ENCODE results near the gene TREM1.
A peak's percentile ranks its signal among the peaks of the same experiment; 100 is the strongest.

Gene TREM1

DNA sequence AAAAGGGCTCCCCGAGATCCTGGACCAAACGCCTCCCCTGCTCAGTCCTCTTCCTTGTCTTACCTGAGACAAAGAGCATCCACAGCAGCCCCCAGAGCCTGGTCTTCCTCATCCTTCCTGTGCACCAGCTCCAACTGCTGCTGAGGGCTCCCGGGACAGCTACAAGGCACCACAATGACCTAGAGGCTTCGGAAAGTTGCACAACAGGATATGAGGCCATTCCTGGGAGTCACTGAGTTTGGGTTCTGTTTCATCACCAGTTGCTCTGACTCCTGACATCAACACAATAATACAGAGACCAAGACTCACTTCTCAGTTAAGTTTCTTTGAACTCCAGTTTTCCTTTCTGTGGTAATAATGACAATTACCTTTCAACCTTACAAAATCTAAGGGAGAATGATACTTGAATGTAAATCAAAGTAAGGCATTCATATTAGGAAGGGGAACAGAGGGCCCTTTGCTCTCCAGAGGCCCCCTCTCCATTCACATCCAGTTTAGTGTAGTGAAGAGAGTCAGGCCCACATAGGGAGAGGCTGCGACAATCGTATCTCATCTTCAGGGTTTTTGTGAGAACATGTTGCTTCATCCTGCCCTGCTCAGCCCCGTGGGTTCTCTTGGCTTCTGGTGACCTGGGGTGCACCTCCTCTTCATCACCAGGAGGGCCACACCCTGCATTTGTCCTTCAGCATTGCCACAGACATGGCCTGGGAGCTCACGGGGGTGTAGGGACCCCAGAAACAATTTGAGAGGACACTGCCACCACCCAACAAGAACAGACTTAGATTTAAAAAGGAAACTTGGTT, at the start of gene TREM1:
Gene TREM1 (minus strand): TSS at position 139 of the 803 bp plus-strand sequence. CDS start 27 bp downstream, at position 112.
- CTCF ChIA-PET: interaction anchor here (1.1 to 1.4 kb wide), 3 partner anchors 8 to 19 kb away, joined by 3 to 5 read pairs (median 3); no protein-coding TSS in a partner anchor
- Mint-ChIP-seq H3K36me3 (peaks cover 2% of the 10 kb centered on the region), H3K27ac (peak within 1 kb of the TSS; percentile 4)

DNA sequence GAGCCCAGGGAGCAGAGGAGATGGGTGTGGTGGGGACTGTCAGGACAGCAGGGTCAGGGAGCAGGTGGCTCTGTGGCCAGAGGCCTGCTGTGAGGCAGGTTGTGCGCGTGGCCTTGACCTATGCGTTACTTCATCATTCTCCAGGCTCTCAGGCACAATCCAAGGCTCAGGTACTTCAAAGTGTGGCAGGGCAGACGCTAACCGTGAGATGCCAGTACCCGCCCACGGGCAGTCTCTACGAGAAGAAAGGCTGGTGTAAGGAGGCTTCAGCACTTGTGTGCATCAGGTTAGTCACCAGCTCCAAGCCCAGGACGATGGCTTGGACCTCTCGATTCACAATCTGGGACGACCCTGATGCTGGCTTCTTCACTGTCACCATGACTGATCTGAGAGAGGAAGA, 49.5 kb upstream of the TREM1 start:
- H3K36me3 Mint-ChIP-seq: no peaks in the 10 kb centered on the region

More for the DNA sequence above, at the start of gene TREM1:
- Mint-ChIP-seq H3K4me3 (no peak within 1 kb of the TSS), H3K9me3 (peaks cover 3% of the 10 kb centered on the region), H3K27me3 (peaks cover 49% of the 10 kb centered on the region), H3K4me1 (peaks cover 17% of the 10 kb centered on the region)
- no peak for DNase-seq

DNA sequence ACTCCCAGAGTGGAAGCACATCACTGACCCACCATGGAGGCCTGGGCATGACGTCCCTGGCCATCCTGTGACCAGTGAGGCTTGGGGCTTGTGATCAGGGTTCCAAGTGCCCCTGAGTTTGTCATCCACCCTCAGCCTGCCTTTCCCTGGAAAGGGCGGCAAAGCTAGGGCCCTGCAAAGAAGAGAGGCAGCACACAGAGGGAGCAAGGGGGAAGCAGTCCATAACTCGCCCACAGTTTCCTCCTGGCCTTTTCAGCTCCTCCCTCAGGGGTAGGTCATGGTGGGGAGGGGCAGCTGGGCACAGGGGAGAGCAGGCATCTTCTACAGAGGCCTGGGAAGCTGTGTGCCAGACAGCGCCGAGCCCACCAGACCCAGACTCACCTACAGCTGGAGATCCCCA, 48.8 kb upstream of the TREM1 start, which contains the start of gene NCR2:
Gene NCR2 (plus strand): TSS at position 313 of the 400 bp plus-strand sequence. CDS start 269 bp downstream, outside the sequence.
- Mint-ChIP-seq H3K9me3 (no peaks in the 10 kb centered on the region), H3K27me3 (peaks cover 35% of the 10 kb centered on the region), H3K4me3 (no peak within 1 kb of the TSS), H3K36me3 (no peaks in the 10 kb centered on the region), H3K4me1 (peaks cover 32% of the 10 kb centered on the region), H3K27ac (no peak within 1 kb of the TSS)
- CTCF ChIA-PET: interaction anchor here (1.5 to 3.0 kb wide), 3 partner anchors 15 to 39 kb away, joined by 4 to 17 read pairs (median 9); no protein-coding TSS in a partner anchor
- no peak for DNase-seq

More for the DNA sequence above, 49.5 kb upstream of the TREM1 start:
- CTCF ChIA-PET: interaction anchor here (1.0 to 1.6 kb wide), 2 partner anchors 34 to 40 kb away, joined by 3 to 4 read pairs; no protein-coding TSS in a partner anchor
- peaks cover 37% of the 10 kb centered on the region for H3K27me3 Mint-ChIP-seq
- no peak overlapping the region for H3K4me3 Mint-ChIP-seq
- no peak for DNase-seq
- H3K9me3 Mint-ChIP-seq: no peaks in the 10 kb centered on the region
- H3K4me1 Mint-ChIP-seq: peaks cover 32% of the 10 kb centered on the region
- no peak overlapping the region for H3K27ac Mint-ChIP-seq

DNA sequence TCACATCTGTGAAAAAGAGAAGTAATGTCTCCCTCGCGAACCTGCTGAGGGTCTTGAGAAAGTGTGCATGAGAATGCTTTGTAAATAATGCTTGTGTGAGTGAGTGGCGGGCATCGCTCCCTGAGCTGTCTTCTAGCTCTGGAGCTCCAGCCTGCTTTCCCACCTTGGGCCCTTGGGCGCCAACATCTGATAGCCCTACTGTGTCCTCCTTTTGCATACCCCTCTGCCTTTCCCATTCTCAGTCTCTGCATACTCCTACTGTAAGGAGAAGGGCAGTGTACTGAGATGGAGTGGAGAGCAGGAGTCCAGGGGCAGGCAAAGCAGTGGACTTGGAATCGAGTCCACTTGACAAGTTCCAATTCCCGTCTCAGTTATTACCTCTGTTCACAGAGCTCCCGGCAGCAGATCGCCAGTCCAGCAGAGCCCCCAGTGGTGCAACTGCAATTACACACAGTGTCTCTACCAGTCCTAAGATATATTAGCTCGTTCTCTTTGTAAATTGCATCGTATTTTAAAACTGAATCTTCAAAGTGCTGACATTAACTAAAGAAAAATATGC, 48.1 kb upstream of the TREM1 start:
- Mint-ChIP-seq H3K27me3 (peaks cover 35% of the 10 kb centered on the region), H3K4me3 (no peak overlapping the region), H3K9me3 (no peaks in the 10 kb centered on the region), H3K36me3 (no peaks in the 10 kb centered on the region), H3K4me1 (peaks cover 32% of the 10 kb centered on the region), H3K27ac (no peak overlapping the region)
- DNase-seq: no peak
- CTCF ChIA-PET: interaction anchor here (0.8 to 3.0 kb wide), 9 partner anchors 10 to 349 kb away, joined by 3 to 17 read pairs (median 4); no protein-coding TSS in a partner anchor

DNA sequence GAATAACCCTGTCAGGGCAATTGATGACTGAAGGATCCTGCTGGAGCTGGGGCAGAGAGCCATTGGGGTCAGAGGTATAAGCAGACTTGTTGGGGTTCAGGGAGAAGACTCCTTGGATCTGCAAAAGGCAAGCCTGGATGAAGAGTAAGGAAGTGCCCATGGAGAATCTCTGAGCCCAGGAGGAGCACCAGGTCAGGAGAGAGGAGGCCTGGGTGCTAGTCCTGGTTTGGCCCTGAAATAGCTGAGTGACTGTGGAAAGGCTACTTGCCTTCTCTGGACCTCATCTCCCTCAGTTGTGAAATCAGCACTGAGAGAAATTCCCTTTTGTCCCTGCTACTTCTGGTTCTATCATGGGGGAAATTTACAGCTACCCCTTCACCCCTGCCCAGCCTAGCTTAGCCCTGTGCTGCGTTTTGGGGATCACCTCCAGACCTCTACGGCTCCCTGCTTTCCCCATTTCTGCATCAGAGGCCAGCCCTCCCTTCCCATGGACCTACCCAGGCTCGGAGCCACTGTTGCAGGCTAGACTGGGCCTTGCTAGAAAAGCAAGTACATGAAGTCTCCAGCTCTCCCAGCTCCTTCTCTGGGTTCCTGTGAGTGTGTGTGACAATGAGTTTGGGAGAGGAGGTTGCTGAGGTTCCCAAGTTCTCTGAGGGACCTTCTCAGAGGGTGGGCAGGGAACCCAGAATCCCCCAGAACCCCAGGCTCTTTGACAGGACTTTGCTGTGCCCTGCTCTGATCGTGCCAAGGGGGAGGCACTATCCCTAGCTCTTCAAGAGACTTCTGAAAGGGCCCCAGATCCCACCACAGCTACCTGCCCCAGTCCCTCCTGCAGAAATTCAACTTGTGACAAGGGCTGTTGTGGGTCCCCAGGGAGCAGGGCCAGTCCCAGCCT, 46.6 kb upstream of the TREM1 start:
- Mint-ChIP-seq H3K4me1 (peaks cover 32% of the 10 kb centered on the region), H3K27ac (peak overlapping the region; percentile 58), H3K9me3 (no peaks in the 10 kb centered on the region), H3K27me3 (peaks cover 41% of the 10 kb centered on the region), H3K4me3 (no peak overlapping the region), H3K36me3 (no peaks in the 10 kb centered on the region)
- no peak for DNase-seq
- CTCF ChIA-PET: interaction anchor here (0.6 to 3.0 kb wide), 10 partner anchors 9 to 350 kb away, joined by 3 to 17 read pairs (median 4); no protein-coding TSS in a partner anchor

DNA sequence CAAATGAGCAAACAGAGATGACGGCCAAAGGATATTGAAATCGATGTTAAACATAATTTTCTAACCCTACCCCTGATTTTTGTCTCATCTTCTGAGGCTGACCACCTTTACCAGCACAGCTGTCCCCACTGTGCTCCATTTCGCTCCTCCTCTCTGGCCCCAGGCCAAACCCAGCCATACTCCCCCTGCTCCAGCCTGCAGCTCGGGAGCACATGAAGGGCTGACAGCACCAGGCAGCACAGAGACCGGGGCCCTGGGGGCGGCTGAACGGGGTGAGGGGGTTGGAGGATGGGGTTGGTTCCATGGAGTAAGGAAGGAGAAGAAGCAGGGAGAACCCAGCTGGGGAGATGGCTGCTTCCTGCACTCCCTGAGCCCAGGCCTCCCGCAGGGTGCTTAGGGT, 45.8 kb upstream of the TREM1 start:
- H3K4me1 Mint-ChIP-seq: peaks cover 32% of the 10 kb centered on the region
- no peaks in the 10 kb centered on the region for H3K36me3 Mint-ChIP-seq
- no peak overlapping the region for H3K4me3 Mint-ChIP-seq
- no peaks in the 10 kb centered on the region for H3K9me3 Mint-ChIP-seq
- H3K27ac Mint-ChIP-seq: no peak overlapping the region
- peaks cover 41% of the 10 kb centered on the region for H3K27me3 Mint-ChIP-seq
- no peak for DNase-seq
- CTCF ChIA-PET: interaction anchor here (1.0 to 3.0 kb wide), 4 partner anchors 12 to 351 kb away, joined by 3 to 17 read pairs (median 4); no protein-coding TSS in a partner anchor

DNA sequence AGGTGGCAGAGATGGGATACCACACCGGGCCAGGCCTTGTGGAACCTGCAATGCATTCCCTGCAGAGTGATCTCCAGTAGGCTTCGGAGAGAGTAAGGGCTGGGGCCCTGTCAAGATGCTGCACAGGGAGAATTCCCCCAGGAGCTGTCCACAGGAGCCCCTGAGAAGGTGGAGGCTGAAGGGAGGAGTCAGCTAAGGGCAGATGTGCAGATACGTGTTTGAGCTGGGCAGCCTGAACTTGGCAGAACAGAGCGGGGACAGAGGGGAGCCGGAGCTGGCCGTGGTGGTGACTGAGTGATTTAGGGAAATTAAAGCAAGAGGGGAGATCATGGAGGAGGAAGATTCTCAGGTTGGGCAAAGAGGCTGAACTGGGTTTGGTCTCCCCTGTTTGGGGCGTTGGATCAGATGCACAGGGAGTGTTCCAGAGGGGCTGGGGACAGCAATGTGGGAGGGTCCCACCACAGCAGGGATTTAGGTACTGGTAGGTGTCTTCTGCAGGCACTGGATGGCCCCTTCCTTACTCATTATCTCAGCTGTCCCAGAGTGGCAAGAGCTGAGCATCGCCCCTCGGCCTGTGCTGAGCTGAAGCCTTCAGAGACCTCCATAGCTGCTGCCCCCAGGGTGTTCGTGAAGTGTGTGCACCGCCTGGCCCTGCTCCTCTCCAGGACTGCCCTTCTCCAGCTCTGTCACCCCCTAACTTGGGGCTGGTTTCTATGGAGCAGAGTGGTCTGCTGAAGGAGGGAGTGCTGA, 45.1 kb upstream of the TREM1 start:
- H3K36me3 Mint-ChIP-seq: no peaks in the 10 kb centered on the region
- no peaks in the 10 kb centered on the region for H3K9me3 Mint-ChIP-seq
- no peak overlapping the region for H3K4me3 Mint-ChIP-seq
- H3K4me1 Mint-ChIP-seq: peaks cover 32% of the 10 kb centered on the region
- CTCF ChIA-PET: interaction anchor here (1.0 kb wide), 1 partner anchor 15 kb away, joined by 3 read pairs; no protein-coding TSS in a partner anchor
- DNase-seq: no peak
- peaks cover 40% of the 10 kb centered on the region for H3K27me3 Mint-ChIP-seq
- H3K27ac Mint-ChIP-seq: no peak overlapping the region

DNA sequence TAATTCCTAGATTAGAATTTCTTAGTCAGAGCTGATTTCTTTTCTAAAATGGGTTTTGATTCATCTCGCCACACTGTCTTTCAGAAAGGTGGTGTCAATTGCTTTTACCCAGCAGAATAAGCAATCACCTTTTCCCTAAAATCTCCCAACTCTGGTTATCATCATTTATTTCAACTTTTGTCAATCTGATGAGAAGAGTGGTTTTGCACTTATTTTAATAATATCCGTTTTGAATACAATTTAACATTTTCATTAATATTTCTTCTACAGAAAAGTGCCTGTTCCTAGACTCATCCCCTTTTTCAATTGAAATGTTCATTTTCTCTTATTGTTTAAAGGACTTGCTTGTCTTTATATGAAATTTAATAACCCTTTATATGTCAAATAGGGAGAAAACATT, 40.7 kb upstream of the TREM1 start:
- Mint-ChIP-seq H3K4me3 (no peak overlapping the region), H3K4me1 (peaks cover 7% of the 10 kb centered on the region), H3K9me3 (no peaks in the 10 kb centered on the region), H3K36me3 (no peaks in the 10 kb centered on the region), H3K27ac (no peak overlapping the region), H3K27me3 (peaks cover 43% of the 10 kb centered on the region)
- CTCF ChIA-PET: no interaction called here
- no peak for DNase-seq

DNA sequence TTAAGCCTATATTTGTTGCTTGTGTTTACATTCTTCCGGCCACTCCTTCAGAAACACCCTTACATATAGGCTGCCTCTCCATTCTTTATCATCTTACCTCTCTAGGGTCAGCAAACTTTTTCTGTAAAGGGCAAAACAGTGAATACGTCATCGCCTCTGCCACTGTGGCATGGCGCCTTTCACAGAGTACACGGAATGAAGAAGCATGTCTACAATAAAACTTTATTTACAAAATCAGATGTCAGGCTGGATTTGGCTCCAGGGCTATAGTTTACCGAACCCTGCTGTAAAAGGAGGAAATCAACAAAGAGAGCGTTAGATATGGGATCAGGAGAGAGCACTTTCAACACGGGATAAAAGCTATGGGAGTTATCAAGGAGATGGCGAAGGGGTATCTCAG, 39.6 kb upstream of the TREM1 start:
- H3K4me3 Mint-ChIP-seq: no peak overlapping the region
- H3K27ac Mint-ChIP-seq: no peak overlapping the region
- no peaks in the 10 kb centered on the region for H3K36me3 Mint-ChIP-seq
- CTCF ChIA-PET: no interaction called here
- H3K9me3 Mint-ChIP-seq: no peaks in the 10 kb centered on the region
- no peak for DNase-seq
- no peaks in the 10 kb centered on the region for H3K4me1 Mint-ChIP-seq
- peaks cover 33% of the 10 kb centered on the region for H3K27me3 Mint-ChIP-seq

DNA sequence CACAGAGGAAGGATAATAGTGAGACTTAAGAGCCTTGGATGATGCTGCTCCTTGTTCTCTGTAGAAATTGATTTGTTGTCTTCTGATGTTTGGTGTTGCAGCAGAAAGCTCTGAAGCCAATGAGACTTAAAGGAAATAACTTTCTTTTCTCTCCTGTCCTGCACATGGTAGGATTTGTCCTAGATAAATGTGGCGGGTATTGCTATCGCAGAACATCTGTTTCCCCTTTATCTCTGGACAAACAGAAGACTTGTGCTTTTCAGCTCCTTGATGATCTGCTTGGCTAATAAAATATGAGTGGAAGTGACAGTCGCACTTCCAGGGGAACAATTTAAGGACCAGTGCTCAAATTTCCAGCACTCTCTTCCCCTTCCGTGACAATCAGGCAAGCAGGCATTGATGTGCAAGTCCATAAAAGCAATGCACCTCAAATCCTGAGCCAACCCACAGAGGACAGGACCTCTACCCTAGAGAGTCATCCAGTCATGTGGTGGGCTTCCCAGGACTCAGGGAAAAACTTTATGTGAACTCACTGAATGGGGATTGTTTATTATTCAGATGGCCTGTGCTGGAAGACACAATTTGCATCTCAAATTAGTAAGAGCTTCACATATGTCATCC, 39.1 kb upstream of the TREM1 start:
- Mint-ChIP-seq H3K9me3 (no peaks in the 10 kb centered on the region), H3K4me3 (no peak overlapping the region), H3K36me3 (no peaks in the 10 kb centered on the region), H3K27ac (no peak overlapping the region), H3K4me1 (no peaks in the 10 kb centered on the region), H3K27me3 (peaks cover 33% of the 10 kb centered on the region)
- no peak for DNase-seq
- CTCF ChIA-PET: no interaction called here

DNA sequence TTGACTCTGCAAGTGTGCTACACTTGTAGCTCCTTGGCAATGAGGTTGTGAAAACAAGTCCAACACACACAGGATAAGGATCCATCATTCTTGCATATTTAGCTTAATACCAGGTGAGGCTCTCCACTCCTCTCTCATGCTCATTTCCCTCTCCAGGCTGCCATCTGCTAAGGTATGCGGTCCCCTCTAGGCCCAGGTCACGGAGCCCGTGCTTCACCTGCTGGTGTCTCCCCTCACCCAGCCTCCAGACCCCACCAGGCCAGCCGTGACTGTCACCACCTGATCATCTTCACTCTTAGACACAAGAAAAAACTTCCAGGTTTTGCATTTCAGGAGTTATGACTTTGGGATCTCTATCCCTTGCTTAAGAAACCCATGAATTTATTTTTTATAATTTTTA, 34.7 kb upstream of the TREM1 start:
- CTCF ChIA-PET: interaction anchor here (1.1 to 6.4 kb wide), 10 partner anchors 11 to 230 kb away, joined by 3 to 72 read pairs (median 10); no protein-coding TSS in a partner anchor
- DNase-seq: no peak
- no peaks in the 10 kb centered on the region for H3K36me3 Mint-ChIP-seq
- no peaks in the 10 kb centered on the region for H3K9me3 Mint-ChIP-seq
- peaks cover 24% of the 10 kb centered on the region for H3K4me1 Mint-ChIP-seq
- H3K27ac Mint-ChIP-seq: no peak overlapping the region
- no peak overlapping the region for H3K4me3 Mint-ChIP-seq
- peaks cover 29% of the 10 kb centered on the region for H3K27me3 Mint-ChIP-seq

DNA sequence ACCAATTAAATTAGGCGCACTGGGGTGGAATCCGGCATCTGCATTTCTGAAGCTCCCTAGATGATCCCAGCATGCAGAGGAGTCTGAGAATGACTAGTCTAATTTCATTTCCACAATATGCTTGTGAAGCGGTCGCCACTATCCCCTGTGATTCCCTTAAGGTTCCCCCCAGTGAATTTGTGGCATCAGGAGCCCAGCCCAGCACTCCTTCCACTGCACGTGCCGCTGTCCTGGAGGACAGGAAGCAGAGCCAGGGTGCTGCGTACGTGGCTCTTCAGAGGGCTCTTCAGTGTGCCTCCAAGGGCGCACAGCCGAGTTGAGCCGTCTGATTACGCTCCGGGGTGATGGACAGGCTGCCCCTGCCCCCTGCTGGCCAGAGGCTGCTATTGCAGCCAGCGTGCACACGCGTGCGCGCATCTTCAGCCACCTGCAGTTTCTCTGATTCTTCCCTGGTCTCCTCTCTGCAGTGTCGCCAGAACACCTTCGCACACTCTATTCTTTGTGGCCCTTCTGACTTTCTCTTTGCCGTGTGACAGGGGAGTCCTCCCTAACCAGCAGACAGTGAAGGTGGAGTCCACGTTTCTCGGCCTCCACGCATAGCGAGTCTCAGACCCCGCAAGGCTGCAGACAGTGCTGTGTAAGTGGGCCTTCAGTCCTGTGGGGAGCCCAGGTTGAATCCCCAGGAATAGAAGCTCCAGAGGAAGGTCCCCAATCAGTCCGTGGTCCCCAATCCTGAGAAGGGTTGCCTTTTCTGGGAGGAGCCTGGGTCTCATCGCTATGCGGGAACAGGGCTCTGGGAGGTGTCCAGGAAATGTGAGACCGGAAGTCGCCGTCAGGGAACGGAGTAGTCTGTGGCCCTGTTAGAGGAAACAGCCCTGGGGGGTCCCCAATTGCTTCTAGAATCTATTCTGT, 32.4 kb upstream of the TREM1 start:
- Mint-ChIP-seq H3K36me3 (no peaks in the 10 kb centered on the region), H3K4me1 (peaks cover 24% of the 10 kb centered on the region), H3K27me3 (peaks cover 31% of the 10 kb centered on the region), H3K27ac (no peak overlapping the region), H3K4me3 (peak overlapping the region; percentile 2), H3K9me3 (no peaks in the 10 kb centered on the region)
- peak; percentile 89 for DNase-seq
- CTCF ChIA-PET: interaction anchor here (0.6 to 6.4 kb wide), 27 partner anchors 9 to 256 kb away, joined by 3 to 72 read pairs (median 4); no protein-coding TSS in a partner anchor

Data from activated naive CD4-positive, alpha-beta T cell treated with anti-CD3 and anti-CD28 coated beads, Interleukin-2, amount 10 ng/mL, durations not matched to agents 7 days and 5 days (primary cell).